K562 (cell line): ENCODE data around the gene GLTP. TPM values are rescaled to one million over a fixed set of nuclear protein-coding genes. Genes with fewer than 3 reads are reported as not detected.

Experiments used
- ARHGAP35 ChIP-seq: fragments of 450-650 bp; IDR thresholded peaks from 2 replicates; pipeline ENCODE4 v1.6.1; 2018; ENCODE audit not compliant: partially characterized antibody
- BCL6 ChIP-seq: fragments of 250-450 bp; sonication (Bioruptor Pico); IDR thresholded peaks from 2 replicates; pipeline ENCODE4 v1.4.0; 2020
- BHLHE40 ChIP-seq: IDR thresholded peaks from 2 replicates; pipeline ENCODE4 v1.6.1; 2011; ENCODE audit warnings: low read length, improper control_type of control experiment
- EP300 ChIP-seq: IDR thresholded peaks from 2 replicates; pipeline ENCODE4 v1.6.1; 2012; ENCODE audit warnings: low read length, improper control_type of control experiment
- ERF ChIP-seq: fragments of 450-650 bp; formaldehyde crosslinking; IDR thresholded peaks from 2 replicates; pipeline ENCODE4 v1.4.0; 2020; ENCODE audit warnings: mild to moderate bottlenecking, mixed read lengths
- ESRRA ChIP-seq: fragments of 450-650 bp; IDR thresholded peaks from 2 replicates; pipeline ENCODE4 v1.6.1; 2014; ENCODE audit warnings: low read depth, mild to moderate bottlenecking, moderate library complexity, borderline replicate concordance
- HMG20A ChIP-seq: fragments of 450-650 bp; formaldehyde crosslinking; conservative IDR thresholded peaks from 2 replicates; pipeline ENCODE4 v1.4.0; 2020; ENCODE audit warnings: mild to moderate bottlenecking, mixed read lengths
- KAT8 ChIP-seq: fragments of 450-650 bp; IDR thresholded peaks from 2 replicates; pipeline ENCODE4 v1.6.1; 2016; ENCODE audit warnings: low read depth, mild to moderate bottlenecking
- KDM1A ChIP-seq, 2 experiments: fragments of 450-650 bp; IDR thresholded peaks; 2 replicates each; pipeline ENCODE4 v1.6.1; 2016; ENCODE audit warnings: mild to moderate bottlenecking in 2 of 2
- MCM5 ChIP-seq: fragments of 450-650 bp; IDR thresholded peaks from 2 replicates; pipeline ENCODE4 v1.6.1; 2016; ENCODE audit warnings: low read depth
- NEUROD1 ChIP-seq: fragments of 150-350 bp; IDR thresholded peaks from 2 replicates; pipeline ENCODE4 v1.6.1; 2014; ENCODE audit warnings: borderline replicate concordance, low read length, low read depth; ENCODE audit not compliant: partially characterized antibody
- NFATC3 ChIP-seq: fragments of 450-650 bp; IDR thresholded peaks from 2 replicates; pipeline ENCODE4 v1.6.1; 2017; ENCODE audit warnings: mild to moderate bottlenecking
- SLC30A9 ChIP-seq: fragments of 250-450 bp; sonication (Bioruptor Pico); IDR thresholded peaks from 2 replicates; pipeline ENCODE4 v1.8.0; 2022; ENCODE audit warnings: mild to moderate bottlenecking, moderate library complexity
- SMAD1 ChIP-seq: fragments of 150-350 bp; IDR thresholded peaks from 2 replicates; pipeline ENCODE4 v1.6.1; 2014; ENCODE audit warnings: low read length, low read depth; ENCODE audit not compliant: partially characterized antibody
- SMARCA5 ChIP-seq: fragments of 450-650 bp; IDR thresholded peaks from 2 replicates; pipeline ENCODE4 v1.6.1; 2016
- SREBF1 ChIP-seq: fragments of 150-350 bp; IDR thresholded peaks from 2 replicates; pipeline ENCODE4 v1.6.1; 2014; ENCODE audit warnings: antibody characterized with exemption, low read depth, low read length, borderline replicate concordance
- TBP ChIP-seq: optimal IDR thresholded peaks from 2 replicates; pipeline ENCODE3; 2011; ENCODE audit warnings: low read depth, low read length, improper control_type of control experiment
- TCFL5 ChIP-seq: fragments of 250-450 bp; sonication (Bioruptor Pico); conservative IDR thresholded peaks from 2 replicates; pipeline ENCODE4 v1.6.1; 2021; ENCODE audit warnings: mild to moderate bottlenecking, moderate library complexity, matching md5 sums
- TOE1 ChIP-seq, 2 experiments: fragments of 450-650 bp in 1 of 2; sonication (generic) in 1 of 2; formaldehyde crosslinking in 1 of 2; IDR thresholded peaks; 2 replicates each; pipeline versions ENCODE4 v1.7.1 to v1.8.0; 2016 to 2022; ENCODE audit warnings: borderline replicate concordance in 2 of 2, mild to moderate bottlenecking in 2 of 2, antibody characterized with exemption in 1 of 2, inconsistent platforms in 1 of 2, low read depth in 1 of 2, missing genetic modification reagents in 1 of 2, moderate library complexity in 1 of 2
- ZFX ChIP-seq: sonication (generic); formaldehyde crosslinking; IDR thresholded peaks from 2 replicates; pipeline ENCODE4 v1.8.0; 2022; ENCODE audit warnings: mild to moderate bottlenecking, missing genetic modification reagents, moderate library complexity
- ZKSCAN3 ChIP-seq: fragments of 250-450 bp; sonication (Bioruptor Pico); IDR thresholded peaks from 2 replicates; pipeline ENCODE4 v1.4.0; 2020
- ZKSCAN8 ChIP-seq: fragments of 200-800 bp; sonication (Bioruptor generic); IDR thresholded peaks from 2 replicates; pipeline ENCODE4 v1.6.1; 2016; ENCODE audit warnings: missing genetic modification characterization, missing compliant biosample characterization
- ZNF134 ChIP-seq: fragments of 250-450 bp; sonication (Bioruptor Pico); conservative IDR thresholded peaks from 2 replicates; pipeline ENCODE4 v1.4.0; 2020
- ZNF143 ChIP-seq: sonication (generic); formaldehyde crosslinking; IDR thresholded peaks from 2 replicates; pipeline ENCODE4 v1.9.0; 2022; ENCODE audit warnings: mild to moderate bottlenecking, missing genetic modification reagents
- ZNF239 ChIP-seq: fragments of 250-450 bp; sonication (Bioruptor Pico); IDR thresholded peaks from 2 replicates; pipeline ENCODE4 v1.4.0; 2020; ENCODE audit warnings: mild to moderate bottlenecking
- ZNF75A ChIP-seq: fragments of 450-650 bp; formaldehyde crosslinking; IDR thresholded peaks from 2 replicates; pipeline ENCODE4 v1.4.0; 2020; ENCODE audit warnings: mild to moderate bottlenecking
- polyA plus RNA-seq, 8 experiments: library from polyadenylated mRNA; depleted of rRNA in 4 of 8; stranded (reverse) in 5 of 8; unstranded in 3 of 8; fragments of >200 nt; fragmentation: Nextera tagmentation in 2 of 8; fragmentation: Illumina TruSeq in 1 of 8; extraction: Ambion mirVana in 2 of 8; extraction: Trizol in 1 of 8; gene quantifications; 2 replicates each; pipeline versions ENCODE4 v1.2.1 to v1.2.3, GENCODE V29; 2011 to 2014; ENCODE audit warnings: inconsistent platforms in 1 of 8, missing spikeins in 1 of 8
- total RNA-seq, 7 experiments: library from RNA; depleted of rRNA in 6 of 7; stranded (reverse); fragments of >200 nt in 6 of 7; fragmentation: Illumina TruSeq in 2 of 7; extraction: Trizol in 2 of 7; gene quantifications; 2 replicates each; pipeline versions ENCODE4 v1.2.1 to v1.2.3, GENCODE V29; 2011 to 2021; ENCODE audit warnings: low replicate concordance in 1 of 7
- TF ChIP-seq, protein P1 (sequence below): sonication (generic); formaldehyde crosslinking; IDR thresholded peaks from 2 replicates; pipeline ENCODE4 v1.8.0; 2022; ENCODE audit warnings: missing genetic modification reagents, mild to moderate bottlenecking, moderate library complexity, borderline replicate concordance
- TF ChIP-seq, protein P2 (sequence below): IDR thresholded peaks from 2 replicates; pipeline ENCODE4 v1.6.1; 2014; ENCODE audit warnings: antibody characterized with exemption

GLTP gene
- total and polyA plus RNA-seq, 9 of the 15 experiments (the other 6 are each of a cell fraction or from before 2014, with no cell fraction given), result 4.4 to 8.3 (median 6.1) TPM

DNA sequence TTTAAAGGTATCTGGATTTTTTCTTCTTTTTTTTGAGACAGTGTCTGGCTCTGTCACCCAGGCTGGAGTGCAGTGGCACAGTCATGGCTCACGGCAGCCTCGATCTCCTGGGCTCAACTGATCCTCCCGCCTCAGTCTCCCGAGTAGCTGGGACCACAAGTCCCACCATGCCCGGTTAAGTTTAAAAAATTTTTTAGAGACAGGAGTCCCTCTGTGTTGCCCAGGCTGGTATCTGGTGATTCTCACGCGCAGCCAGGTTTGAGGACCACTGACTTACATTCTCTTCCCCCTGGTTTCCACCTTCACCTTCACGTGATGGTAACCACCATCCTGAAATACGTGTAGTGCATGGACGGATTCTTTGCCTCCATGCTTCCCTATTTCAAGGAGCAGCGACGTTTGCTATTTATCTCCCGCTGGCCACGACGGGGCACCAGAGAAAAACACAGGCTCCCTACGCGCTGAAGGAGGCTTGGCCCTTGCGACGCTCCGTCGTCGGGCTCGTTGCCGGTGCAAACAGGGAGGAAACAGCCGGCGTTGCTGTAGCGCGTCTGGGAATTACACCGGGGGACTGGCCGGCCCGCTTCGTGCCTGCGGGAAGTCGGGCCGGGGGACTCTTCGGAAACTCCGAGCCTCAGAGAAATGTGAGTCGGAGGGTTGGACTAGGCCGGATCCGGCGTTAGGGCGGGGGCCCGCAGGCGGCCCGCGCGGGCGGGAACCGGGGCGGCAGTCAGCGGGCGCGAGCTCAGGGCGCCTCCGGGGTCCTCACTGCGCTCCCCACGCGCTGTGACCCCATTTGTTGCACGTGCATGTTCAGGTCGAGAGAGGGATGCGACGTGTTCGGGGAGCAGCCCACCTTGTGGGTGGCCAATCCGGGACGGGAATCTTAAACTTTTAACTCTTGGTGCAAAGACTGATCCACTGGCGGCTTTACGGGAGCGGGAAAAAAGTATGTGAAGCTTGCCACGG lies 19.7 kb upstream of the GLTP start, which contains the start of gene TCHP (continued):
- TF ChIP-seq, protein P1, sequence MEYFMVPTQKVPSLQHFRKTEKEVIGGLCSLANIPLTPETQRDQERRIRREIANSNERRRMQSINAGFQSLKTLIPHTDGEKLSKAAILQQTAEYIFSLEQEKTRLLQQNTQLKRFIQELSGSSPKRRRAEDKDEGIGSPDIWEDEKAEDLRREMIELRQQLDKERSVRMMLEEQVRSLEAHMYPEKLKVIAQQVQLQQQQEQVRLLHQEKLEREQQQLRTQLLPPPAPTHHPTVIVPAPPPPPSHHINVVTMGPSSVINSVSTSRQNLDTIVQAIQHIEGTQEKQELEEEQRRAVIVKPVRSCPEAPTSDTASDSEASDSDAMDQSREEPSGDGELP, result peak; percentile 89
- TF ChIP-seq SLC30A9 (CRISPR knock-in tag) (no peak), ZNF75A (CRISPR knock-in tag) (no peak), TOE1 (IDR thresholded peaks at IDR 0.05; ENCODE audit: borderline replicate concordance) (peak; percentile 79), TOE1 (CRISPR knock-in tag; IDR thresholded peaks at IDR 0.05; ENCODE audit: borderline replicate concordance, low read depth) (no peak), ESRRA (no peak), ARHGAP35 (no peak), ZNF134 (CRISPR knock-in tag) (peak; percentile 47; the same call in 1 of the 2 replicates), HMG20A (CRISPR knock-in tag) (no peak), ZKSCAN3 (no peak), SMARCA5 (no peak), KDM1A (IDR thresholded peaks at IDR 0.05) (no peak), NFATC3 (no peak), TBP (peak; percentile 78), MCM5 (no peak), KAT8 (no peak), SREBF1 (no peak), ZNF143 (CRISPR knock-in tag) (peak; percentile 31; the same call in 1 of the 2 replicates), ZNF239 (no peak), BHLHE40 (peak; percentile 36), EP300 (0 out of 2 replicates have a peak, but pooled peaks have one; percentile 21), ZKSCAN8 (no peak), TCFL5 (no peak), SMAD1 (no peak), ERF (CRISPR knock-in tag) (no peak), NEUROD1 (no peak), ZFX (CRISPR knock-in tag) (peak; percentile 92), BCL6 (no peak)
- TF ChIP-seq, protein P2, sequence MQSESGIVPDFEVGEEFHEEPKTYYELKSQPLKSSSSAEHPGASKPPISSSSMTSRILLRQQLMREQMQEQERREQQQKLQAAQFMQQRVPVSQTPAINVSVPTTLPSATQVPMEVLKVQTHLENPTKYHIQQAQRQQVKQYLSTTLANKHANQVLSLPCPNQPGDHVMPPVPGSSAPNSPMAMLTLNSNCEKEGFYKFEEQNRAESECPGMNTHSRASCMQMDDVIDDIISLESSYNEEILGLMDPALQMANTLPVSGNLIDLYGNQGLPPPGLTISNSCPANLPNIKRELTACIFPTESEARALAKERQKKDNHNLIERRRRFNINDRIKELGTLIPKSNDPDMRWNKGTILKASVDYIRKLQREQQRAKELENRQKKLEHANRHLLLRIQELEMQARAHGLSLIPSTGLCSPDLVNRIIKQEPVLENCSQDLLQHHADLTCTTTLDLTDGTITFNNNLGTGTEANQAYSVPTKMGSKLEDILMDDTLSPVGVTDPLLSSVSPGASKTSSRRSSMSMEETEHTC, result no peak
